Esophagus squamous epithelium (tissue), 4 donors: ENCODE measurements around the gene AK3.

Experiments used
- CTCF ChIP-seq, 6 experiments: fragments of 450-650 bp in 4 of 6; fragments of 200-600 bp in 2 of 6; sonication (generic) in 2 of 6; IDR thresholded peaks; one replicate each; pipeline ENCODE4 v1.5.1; 2016 to 2019; ENCODE audit warnings: antibody characterized with exemption in 6 of 6, mild to moderate bottlenecking in 4 of 6, moderate library complexity in 4 of 6
- POLR2A ChIP-seq, 4 donors: fragments of 450-650 bp; IDR thresholded peaks; one replicate each; pipeline ENCODE4 v1.6.1; 2017; ENCODE audit warnings: antibody characterized with exemption in 4 of 4, mild to moderate bottlenecking in 4 of 4, moderate library complexity in 3 of 4

- no peak for TF ChIP-seq CTCF (IDR thresholded peaks at IDR 0.05)
- TF ChIP-seq POLR2A (IDR thresholded peaks at IDR 0.05), result no peak
Observed at GRCh38 chr9:4739587-4740387, 1.2 kb downstream of the AK3 start.
